Frontal cortex (tissue), 4 donors: Measurements from ENCODE around the gene MRS2. TPM values are rescaled to one million over a fixed set of nuclear protein-coding genes. Genes with fewer than 3 reads are reported as not detected.
"Not testable (repeated sequence)": the region's sequence is repeated elsewhere in the genome, so short reads cannot be mapped to it uniquely, and the experiment has no call there.

ENCODE experiments used
- DNase-seq, 2 donors: peaks; one replicate each; pipeline ENCODE4 v3.0.0; 2012; ENCODE audit warnings: low spot score in 2 of 2
- FAIRE-seq: peaks from 2 replicates; lab custom pipeline; 2012; peaks lifted over from hg19 to GRCh38; lab: Jason Lieb, UNC
- total RNA-seq: library from RNA; depleted of rRNA; stranded (reverse); fragments of >200 nt; gene quantifications from one replicate; pipeline ENCODE4 v1.2.3, GENCODE V29; 2014
- donor health status: control.
- donor health status: control.
- donor health status: control.

MRS2 gene, protein sequence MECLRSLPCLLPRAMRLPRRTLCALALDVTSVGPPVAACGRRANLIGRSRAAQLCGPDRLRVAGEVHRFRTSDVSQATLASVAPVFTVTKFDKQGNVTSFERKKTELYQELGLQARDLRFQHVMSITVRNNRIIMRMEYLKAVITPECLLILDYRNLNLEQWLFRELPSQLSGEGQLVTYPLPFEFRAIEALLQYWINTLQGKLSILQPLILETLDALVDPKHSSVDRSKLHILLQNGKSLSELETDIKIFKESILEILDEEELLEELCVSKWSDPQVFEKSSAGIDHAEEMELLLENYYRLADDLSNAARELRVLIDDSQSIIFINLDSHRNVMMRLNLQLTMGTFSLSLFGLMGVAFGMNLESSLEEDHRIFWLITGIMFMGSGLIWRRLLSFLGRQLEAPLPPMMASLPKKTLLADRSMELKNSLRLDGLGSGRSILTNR
- total RNA-seq = 21.6 TPM

DNA sequence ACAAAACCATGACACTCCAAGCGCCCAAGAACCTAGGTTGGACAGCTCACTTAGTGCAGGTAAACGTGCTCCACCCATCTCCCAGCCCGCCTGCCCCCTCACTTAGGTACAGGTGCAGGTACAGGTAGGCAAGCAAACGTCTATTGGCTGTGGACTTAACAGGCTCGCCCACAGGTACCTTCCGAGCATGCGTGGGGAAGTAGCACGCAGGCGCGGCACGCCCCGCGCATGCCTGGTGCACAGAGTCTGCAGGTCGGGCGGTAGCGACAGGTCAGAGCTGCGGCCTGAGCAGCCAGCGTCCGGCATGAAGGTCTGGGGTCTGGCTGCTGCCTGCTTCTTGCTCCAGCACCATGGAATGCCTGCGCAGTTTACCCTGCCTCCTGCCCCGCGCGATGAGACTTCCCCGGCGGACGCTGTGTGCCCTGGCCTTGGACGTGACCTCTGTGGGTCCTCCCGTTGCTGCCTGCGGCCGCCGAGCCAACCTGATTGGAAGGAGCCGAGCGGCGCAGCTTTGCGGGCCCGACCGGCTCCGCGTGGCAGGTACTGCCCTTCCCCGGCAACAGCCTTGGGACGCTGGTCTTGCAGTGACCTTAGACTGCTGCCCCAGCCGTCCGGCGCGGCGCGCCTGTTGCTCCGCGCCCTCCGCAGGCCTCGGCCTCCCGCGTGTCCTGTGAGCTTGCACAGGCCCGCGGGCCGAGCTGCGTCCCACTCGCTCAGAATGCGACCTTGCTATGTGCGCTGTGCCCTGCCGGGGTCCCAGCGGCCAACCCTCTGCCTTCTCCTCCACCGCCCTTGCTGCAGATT, at the start of gene MRS2:
MRS2 (plus strand) TSS at position 240 of the 804 bp plus-strand sequence; CDS start at position 351, 111 bp downstream.
- DNase-seq = peak; percentile 79 to 82
- FAIRE-seq = no peak

- no peak for FAIRE-seq
- DNase-seq = no peak
Measured at GRCh38 chr6:24353861-24354260, 48.9 kb upstream of the MRS2 start.

DNA sequence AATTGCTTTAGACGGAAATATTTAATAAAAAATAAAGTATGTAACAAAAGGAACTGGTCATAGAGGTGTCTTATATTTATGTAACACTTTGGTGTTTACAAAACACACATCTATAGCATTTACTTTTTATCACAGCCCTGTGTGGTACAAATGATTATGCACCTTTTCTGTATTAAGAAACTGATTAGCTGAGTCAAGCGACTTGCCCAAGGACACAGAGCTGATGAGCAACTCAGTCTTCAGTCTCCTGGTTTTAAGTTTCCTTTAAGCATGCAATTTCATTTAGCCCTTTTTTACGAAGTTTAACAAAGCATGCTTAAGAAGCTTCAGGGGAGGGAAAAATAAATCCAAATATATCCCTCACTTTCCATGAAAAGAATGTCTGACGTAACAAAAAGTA, 47.3 kb upstream of the MRS2 start:
- DNase-seq (no peak), FAIRE-seq (no peak)

DNA sequence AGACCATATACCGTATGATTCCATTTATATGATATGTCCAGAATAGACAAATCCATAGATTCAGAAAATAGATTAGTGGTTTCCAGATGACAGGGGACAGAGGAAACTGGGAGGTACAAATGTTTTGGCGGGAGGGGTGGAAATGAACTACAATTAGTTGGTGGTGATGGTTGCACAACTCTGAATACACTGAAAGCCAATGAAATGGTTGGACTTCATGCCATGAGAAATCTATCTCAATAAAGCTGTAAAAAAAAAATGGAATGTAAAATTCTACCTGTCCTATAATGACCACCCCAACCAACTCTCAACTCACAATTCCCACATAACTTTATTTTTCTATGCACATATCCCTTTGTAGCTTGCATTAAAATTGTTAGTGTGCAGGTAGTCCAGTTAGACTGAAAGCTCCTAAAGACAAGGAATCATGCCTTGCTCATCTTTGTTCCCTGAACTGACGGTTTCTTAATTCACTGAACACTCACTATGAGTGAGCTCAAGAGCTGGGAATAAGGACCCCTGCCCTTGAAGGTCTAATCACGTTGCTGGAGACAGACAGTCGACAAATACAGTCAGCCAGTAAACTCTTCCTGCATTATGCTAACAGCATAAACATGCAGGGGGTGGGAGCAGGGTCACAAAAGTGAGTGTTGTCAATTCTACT, 46.3 kb upstream of the MRS2 start:
- FAIRE-seq (no peak), DNase-seq (no peak)

- no peak for FAIRE-seq
Measured at GRCh38 chr6:24357336-24358218, 45.2 kb upstream of the MRS2 start, which contains the start of gene DCDC2. DCDC2 (minus strand) TSS chr6:24358059; CDS start chr6:24357750, 309 bp downstream.

DNA sequence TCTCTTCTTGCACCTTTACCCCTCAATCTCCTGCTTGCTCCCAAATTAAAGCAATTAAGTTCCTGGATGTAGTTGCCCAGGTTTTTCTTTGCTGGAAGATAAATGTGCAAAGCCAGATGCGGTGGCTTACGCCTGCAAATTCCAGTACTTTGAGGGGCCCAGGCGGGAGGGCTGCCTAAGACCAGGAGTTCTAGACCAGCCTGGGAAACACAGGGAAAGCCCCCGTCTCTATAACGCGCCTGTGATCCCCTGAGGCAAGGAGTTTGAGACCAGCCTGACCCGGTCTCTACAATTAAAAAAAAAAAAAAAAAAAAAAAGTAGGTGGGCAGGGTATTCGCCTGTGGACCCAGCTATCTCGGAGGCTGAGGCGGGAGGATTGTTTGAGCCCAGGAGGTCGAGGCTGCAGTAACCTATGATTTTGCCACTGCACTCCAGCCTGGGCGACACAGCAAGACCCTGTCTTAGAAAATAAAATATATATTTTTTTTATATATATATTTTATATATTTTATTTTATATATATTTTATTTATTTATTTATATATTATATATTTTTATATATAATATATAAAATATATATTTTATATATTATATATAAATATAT, 44.4 kb upstream of the MRS2 start:
- DNase-seq = no peak
- no peak for FAIRE-seq

More at GRCh38 chr6:24357336-24358218, 45.2 kb upstream of the MRS2 start, which contains the start of gene DCDC2:
- peak in 1 of 2 donors; percentile 7 for DNase-seq

GRCh38 chr6:24359640-24360454, 42.9 kb upstream of the MRS2 start:
- FAIRE-seq = no peak
- DNase-seq = peak; percentile 26 to 47

GRCh38 chr6:24362363-24362762, 40.4 kb upstream of the MRS2 start:
- FAIRE-seq = peak; percentile 100
- not testable (repeated sequence) for DNase-seq

DNA sequence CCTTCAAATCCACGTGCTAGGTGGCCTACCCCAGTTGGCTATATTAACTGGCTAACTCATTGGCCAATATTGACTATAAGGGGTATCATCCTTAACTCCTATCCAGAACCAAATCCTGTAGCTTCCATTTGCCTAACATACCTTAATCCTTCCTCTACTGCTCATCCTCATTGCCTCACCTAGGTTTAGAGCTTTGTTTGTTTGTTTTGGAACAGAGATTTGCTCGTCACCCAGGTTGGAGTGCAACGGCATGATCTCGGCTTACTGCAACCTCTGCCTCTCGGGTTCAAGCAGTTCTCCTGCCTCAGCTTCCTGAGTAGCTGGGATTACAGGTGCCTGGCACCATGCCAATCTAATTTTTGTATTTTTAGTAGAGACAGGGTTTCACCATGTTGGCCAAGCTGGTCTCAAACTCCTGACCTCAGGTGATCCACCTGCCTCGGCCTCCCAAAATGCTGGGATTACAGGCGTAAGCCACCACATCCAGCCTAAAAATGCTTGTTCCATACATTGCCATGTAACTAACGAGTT, 37.6 kb upstream of the MRS2 start:
- not testable (repeated sequence) for FAIRE-seq, DNase-seq

GRCh38 chr6:24374612-24375011, 28.1 kb upstream of the MRS2 start:
- FAIRE-seq = no peak
- DNase-seq = no peak

DNA sequence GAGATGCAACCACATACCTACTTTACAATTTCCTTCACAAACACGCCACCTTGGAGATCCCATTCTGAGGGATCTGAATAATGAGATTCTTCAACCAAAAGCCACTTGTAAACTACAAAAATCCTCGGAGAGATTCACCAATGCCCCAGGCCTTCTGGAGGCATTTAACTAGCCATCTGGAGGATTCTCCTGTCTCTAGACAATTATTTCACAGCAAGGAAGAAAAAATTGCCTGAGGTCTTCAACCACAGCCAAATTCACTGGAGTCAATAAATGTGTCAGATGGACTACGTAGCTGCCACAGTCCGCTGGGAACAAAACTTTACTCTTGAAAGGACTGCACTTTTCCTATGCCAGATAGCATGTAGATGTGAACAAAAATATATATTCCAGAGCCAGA, 25.9 kb upstream of the MRS2 start:
- FAIRE-seq (no peak), DNase-seq (no peak)

DNA sequence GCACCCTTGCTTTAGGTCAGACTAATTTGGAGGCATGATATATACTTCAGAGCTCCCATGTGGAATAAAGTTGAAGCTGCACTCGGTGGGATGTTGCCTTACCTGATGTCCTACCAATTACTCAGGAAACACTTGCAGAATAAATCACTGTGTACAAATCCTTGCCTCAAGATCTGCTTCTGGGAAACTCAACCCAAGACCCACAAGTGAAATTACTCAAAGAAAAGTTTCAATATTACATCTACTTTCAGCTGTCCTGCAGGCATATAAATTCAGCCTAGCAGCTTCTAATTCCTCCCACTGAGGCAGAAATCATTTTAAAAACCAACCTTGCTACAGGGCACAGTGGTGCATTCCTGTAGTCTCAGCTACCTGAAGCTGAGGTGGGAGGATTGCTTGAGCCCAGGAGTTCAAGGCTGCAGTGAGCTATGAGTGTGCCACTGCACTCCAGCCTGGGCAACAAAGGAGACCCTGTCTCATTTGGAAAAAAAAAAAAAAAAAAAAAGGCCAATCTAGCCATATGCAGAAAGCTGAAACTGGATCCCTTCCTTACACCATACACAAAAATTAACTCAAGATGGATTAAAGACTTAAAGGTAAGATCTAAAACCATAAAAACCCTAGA, 24.2 kb upstream of the MRS2 start:
- FAIRE-seq (no peak), DNase-seq (no peak)

DNA sequence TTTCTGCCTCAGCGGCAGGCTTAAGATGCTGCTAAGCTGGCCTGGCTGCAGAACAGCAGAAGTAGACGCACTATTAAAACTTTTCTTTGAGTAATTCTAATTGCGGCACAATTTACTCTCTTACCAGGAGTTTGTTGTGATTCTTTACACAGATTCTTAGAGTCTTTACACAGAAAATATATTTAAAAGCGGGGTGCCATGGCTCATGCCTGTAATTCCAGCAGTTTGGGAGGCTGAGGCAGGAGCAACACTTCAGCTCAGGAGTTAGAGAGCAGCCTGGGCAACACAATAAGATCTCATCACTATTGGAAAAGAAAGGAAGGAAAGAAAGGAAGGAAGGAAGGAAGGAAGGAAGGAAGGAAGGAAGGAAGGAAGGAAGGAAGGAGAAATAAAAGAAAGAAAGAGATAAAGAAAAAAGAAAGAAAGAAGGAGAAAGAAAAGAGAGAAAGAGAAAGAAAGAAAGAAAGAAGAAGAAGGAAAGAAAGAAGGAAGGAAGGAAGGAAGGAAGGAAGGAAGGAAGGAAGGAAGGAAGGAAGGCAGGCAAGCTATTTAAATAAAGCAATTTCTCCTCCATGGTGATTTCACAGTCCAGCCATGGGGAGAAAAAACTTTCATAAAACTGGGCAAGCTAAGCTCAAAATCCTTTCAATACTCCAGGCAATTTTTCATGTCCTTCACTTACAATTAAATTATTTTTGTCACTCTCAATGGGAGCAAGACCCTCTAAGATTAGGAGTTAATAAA, 21.1 kb upstream of the MRS2 start:
- FAIRE-seq (no peak), DNase-seq (no peak)

DNA sequence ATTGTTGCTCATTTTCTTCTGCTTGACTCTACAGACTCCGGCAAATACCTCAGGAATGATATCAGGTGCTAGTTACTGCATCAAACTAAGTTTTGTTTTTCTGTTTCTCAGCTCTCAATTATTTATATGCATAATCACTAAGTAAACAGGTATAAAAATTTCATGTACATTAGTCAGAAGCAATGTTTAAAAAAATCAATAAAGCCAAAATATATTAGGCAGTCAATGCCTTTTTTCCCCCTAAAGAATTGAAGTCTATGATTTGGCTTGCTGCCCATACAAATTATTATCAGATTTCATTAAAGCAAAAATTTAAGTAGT, 20.6 kb upstream of the MRS2 start:
- no peak for FAIRE-seq

GRCh38 chr6:24382891-24383494, 19.7 kb upstream of the MRS2 start:
- not testable (repeated sequence) for DNase-seq, FAIRE-seq

More for the DNA sequence above, 20.6 kb upstream of the MRS2 start:
- no peak for DNase-seq
